H1 (cell line): ENCODE results near the gene IRF2BP2.

Experiments
- HDAC2 ChIP-seq, 2 experiments: fragments of 300-600 bp in 1 of 2; sonication (generic) in 1 of 2; IDR thresholded peaks; 2 replicates each; pipeline ENCODE4 v1.6.1; 2011 to 2012; ENCODE audit warnings: low read depth in 2 of 2, low read length in 2 of 2, mild to moderate bottlenecking in 2 of 2, moderate library complexity in 2 of 2, borderline replicate concordance in 1 of 2, inconsistent platforms in 1 of 2
- POLR2A ChIP-seq, 2 experiments: IDR thresholded peaks; 1 replicate in 1 of 2; 2 replicates in 1 of 2; pipeline ENCODE4 v1.6.1; 2011; ENCODE audit warnings: low read depth in 2 of 2, low read length in 2 of 2, mild to moderate bottlenecking in 2 of 2; ENCODE audit errors: control extremely low read depth in 1 of 2
- POLR2AphosphoS5 ChIP-seq: IDR thresholded peaks from 2 replicates; pipeline ENCODE4 v1.6.1; 2011; ENCODE audit warnings: low read depth, low read length
- SIX5 ChIP-seq: IDR thresholded peaks from 2 replicates; pipeline ENCODE4 v1.6.1; 2011; ENCODE audit warnings: mild to moderate bottlenecking, low read depth, low read length
- TBP ChIP-seq: IDR thresholded peaks from 2 replicates; pipeline ENCODE4 v1.6.1; 2011; ENCODE audit warnings: low read depth, low read length, improper control_type of control experiment
- TF ChIP-seq, protein P1 (sequence below), 3 experiments: IDR thresholded peaks; 1 replicate in 2 of 3; 2 replicates in 1 of 3; pipeline versions ENCODE4 v1.5.1 to v1.6.1; 2011; ENCODE audit warnings: low read length in 3 of 3, mild to moderate bottlenecking in 3 of 3, inconsistent platforms in 2 of 3, low read depth in 1 of 3, moderate library complexity in 1 of 3; ENCODE audit not compliant: insufficient read depth in 1 of 3; ENCODE audit errors: control extremely low read depth in 1 of 3
- TF ChIP-seq, protein P2 (sequence below): IDR thresholded peaks from 2 replicates; pipeline ENCODE4 v1.6.1; 2011; ENCODE audit warnings: low read length, improper control_type of control experiment

DNA sequence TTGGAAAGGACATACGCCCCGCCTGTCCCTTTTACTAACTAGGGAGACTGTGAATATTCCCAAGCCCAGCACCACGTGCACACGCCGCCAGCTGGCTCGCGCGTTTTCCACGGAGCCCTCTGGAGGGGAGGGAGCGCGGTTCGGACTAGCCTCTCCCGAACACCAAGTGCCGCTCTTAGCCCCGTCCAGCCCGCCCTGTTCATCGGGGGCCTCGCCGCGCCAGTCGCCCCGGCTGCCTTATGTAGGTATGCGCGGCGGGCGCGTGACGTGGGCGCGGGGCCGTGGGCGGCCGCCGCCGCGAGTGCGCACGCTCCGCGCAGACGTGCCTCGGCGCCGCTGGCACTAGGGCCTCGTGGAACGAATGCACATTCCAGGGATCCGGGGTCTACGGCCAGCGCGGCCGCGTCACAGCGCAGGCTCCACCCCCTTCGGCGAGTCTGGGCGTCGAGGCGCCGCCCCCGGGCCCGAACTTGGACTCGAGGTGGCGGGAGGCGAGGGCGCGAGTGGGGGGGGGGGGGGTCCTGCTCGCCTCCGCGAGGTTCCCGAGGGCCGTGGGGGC is 767 bp upstream of the IRF2BP2 start:
- TF ChIP-seq HDAC2 (IDR thresholded peaks at IDR 0.05; ENCODE audit: borderline replicate concordance in 1 of 2, low read depth in 2 of 2, low read length in 2 of 2) (peak; percentile 22 to 92; a peak in 2 of 4 replicates), SIX5 (no peak), POLR2A (IDR thresholded peaks at IDR 0.05; ENCODE audit: control extremely low read depth in 1 of 2, low read depth in 2 of 2, low read length in 2 of 2) (peak; percentile 68 to 84), TBP (0 out of 2 replicates have a peak, but pooled peaks have one; percentile 44), POLR2AphosphoS5 (peak; percentile 80)
- TF ChIP-seq, protein P1, sequence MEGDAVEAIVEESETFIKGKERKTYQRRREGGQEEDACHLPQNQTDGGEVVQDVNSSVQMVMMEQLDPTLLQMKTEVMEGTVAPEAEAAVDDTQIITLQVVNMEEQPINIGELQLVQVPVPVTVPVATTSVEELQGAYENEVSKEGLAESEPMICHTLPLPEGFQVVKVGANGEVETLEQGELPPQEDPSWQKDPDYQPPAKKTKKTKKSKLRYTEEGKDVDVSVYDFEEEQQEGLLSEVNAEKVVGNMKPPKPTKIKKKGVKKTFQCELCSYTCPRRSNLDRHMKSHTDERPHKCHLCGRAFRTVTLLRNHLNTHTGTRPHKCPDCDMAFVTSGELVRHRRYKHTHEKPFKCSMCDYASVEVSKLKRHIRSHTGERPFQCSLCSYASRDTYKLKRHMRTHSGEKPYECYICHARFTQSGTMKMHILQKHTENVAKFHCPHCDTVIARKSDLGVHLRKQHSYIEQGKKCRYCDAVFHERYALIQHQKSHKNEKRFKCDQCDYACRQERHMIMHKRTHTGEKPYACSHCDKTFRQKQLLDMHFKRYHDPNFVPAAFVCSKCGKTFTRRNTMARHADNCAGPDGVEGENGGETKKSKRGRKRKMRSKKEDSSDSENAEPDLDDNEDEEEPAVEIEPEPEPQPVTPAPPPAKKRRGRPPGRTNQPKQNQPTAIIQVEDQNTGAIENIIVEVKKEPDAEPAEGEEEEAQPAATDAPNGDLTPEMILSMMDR (IDR thresholded peaks at IDR 0.05; ENCODE audit: control extremely low read depth in 1 of 3, insufficient read depth in 1 of 3, low read depth in 1 of 3, low read length in 3 of 3), result no peak
- TF ChIP-seq, protein P2, sequence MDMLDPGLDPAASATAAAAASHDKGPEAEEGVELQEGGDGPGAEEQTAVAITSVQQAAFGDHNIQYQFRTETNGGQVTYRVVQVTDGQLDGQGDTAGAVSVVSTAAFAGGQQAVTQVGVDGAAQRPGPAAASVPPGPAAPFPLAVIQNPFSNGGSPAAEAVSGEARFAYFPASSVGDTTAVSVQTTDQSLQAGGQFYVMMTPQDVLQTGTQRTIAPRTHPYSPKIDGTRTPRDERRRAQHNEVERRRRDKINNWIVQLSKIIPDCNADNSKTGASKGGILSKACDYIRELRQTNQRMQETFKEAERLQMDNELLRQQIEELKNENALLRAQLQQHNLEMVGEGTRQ, result no peak
